HCT116 (cell line): ENCODE results near the gene ADD2. TPM values are rescaled to one million over a fixed set of nuclear protein-coding genes. Genes with fewer than 3 reads are reported as not detected.

Experiments
- ATAC-seq: fragments of 200-7000 bp; cut with Tn5 transposase; 2 replicates; pipeline ENCODE4 v1.9.1; 2020; ENCODE audit warnings: mild to moderate bottlenecking, moderate library complexity
- BruUV-seq: library from RNA; stranded (reverse); fragments of 400-500 nt; replicated peaks from 2 replicates; lab custom pipeline; 2021; lab: Mats Ljungman, UMichigan
- CTCF ChIA-PET: fragments of 300-600 bp; sonication (Branson Sonifier 250); formaldehyde crosslinking; loops from one replicate; lab custom pipeline; 2021; ENCODE audit warnings: antibody characterized with exemption; lab: Charles Lee
- POLR2A ChIA-PET: fragments of 300-600, 350-600 bp; sonication (Branson Sonifier 250); formaldehyde crosslinking; loops from one replicate; lab custom pipeline; 2021; ENCODE audit warnings: antibody characterized with exemption; lab: Charles Lee
- RAD21 ChIA-PET, 2 experiments: fragments of 300-600 bp; sonication (Branson Sonifier 250); formaldehyde crosslinking; loops; one replicate each; lab custom pipeline; 2023; ENCODE audit warnings: low total read pairs in 2 of 2; ENCODE audit not compliant: uncharacterized antibody in 2 of 2, unreplicated experiment in 2 of 2, low non-redundant PET in 1 of 2; lab: Charles Lee
- DNase-seq: peaks from one replicate; pipeline ENCODE4 v3.0.0-alpha.2; 2010; ENCODE audit warnings: low read depth, low spot score
- H2AFZ ChIP-seq: fragments of 200-600 bp; shearing (Covaris generic), sonication (generic); 2 replicates; pipeline ENCODE4 v1.6.1; 2017; ENCODE audit warnings: low read depth, mixed run types, mixed read lengths, antibody characterized with exemption, low read length; ENCODE audit not compliant: poor library complexity, severe bottlenecking
- H3K27ac ChIP-seq: 2 replicates; pipeline ENCODE4 v1.5.1; 2012; ENCODE audit warnings: low read depth, low read length
- H3K27me3 ChIP-seq: fragments of 200-600 bp; sonication (generic); 2 replicates; pipeline ENCODE4 v1.6.1; 2016; ENCODE audit warnings: mixed run types, low read length, mixed read lengths; ENCODE audit not compliant: insufficient read depth
- H3K36me3 ChIP-seq, 2 experiments: fragments of 200-500 bp in 1 of 2; fragments of 200-600 bp in 1 of 2; sonication (Bioruptor generic) in 1 of 2; sonication (generic) in 1 of 2; 2 replicates each; pipeline versions ENCODE4 v1.5.1 to v1.6.1; 2014 to 2016; ENCODE audit warnings: low read length in 2 of 2, inconsistent platforms in 1 of 2, mixed read lengths in 1 of 2, mixed run types in 1 of 2; ENCODE audit not compliant: insufficient read depth in 2 of 2, control insufficient read depth in 1 of 2
- H3K4me1 ChIP-seq, 2 experiments: fragments of 200-600 bp in 1 of 2; sonication (generic) in 1 of 2; 2 replicates each; pipeline versions ENCODE4 v1.5.1 to v1.6.1; 2012 to 2017; ENCODE audit warnings: low read length in 2 of 2, inconsistent platforms in 1 of 2, mild to moderate bottlenecking in 1 of 2, mixed read lengths in 1 of 2, mixed run types in 1 of 2, moderate library complexity in 1 of 2; ENCODE audit not compliant: insufficient read depth in 2 of 2, control insufficient read depth in 1 of 2
- H3K4me2 ChIP-seq: fragments of 200-600 bp; sonication (generic); 2 replicates; pipeline ENCODE4 v1.6.1; 2017; ENCODE audit warnings: mixed run types, low read length, mixed read lengths
- H3K4me3 ChIP-seq, 2 experiments: fragments of 200-600 bp in 1 of 2; sonication (generic) in 1 of 2; replicated peaks in 1 of 2; 2 replicates each; pipeline ENCODE4 v1.5.1; 2011 to 2016; ENCODE audit warnings: low read length in 2 of 2, control low read depth in 1 of 2, low read depth in 1 of 2, mild to moderate bottlenecking in 1 of 2, mixed read lengths in 1 of 2, mixed run types in 1 of 2
- H3K79me2 ChIP-seq: fragments of 200-600 bp; sonication (generic); 2 replicates; pipeline ENCODE4 v1.6.1; 2017; ENCODE audit warnings: mild to moderate bottlenecking, mixed run types, low read length, moderate library complexity, mixed read lengths; ENCODE audit not compliant: insufficient read depth
- H3K9ac ChIP-seq: fragments of 200-600 bp; sonication (generic); 2 replicates; pipeline ENCODE4 v1.6.1; 2016; ENCODE audit warnings: low read length, mixed read lengths
- H3K9me2 ChIP-seq: fragments of 200-600 bp; sonication (generic), shearing (Covaris generic); 2 replicates; pipeline ENCODE4 v1.6.1; 2017; ENCODE audit warnings: mixed run types, mild to moderate bottlenecking, moderate library complexity; ENCODE audit not compliant: insufficient read depth
- H3K9me3 ChIP-seq, 2 experiments: fragments of 200-500 bp in 1 of 2; fragments of 200-600 bp in 1 of 2; sonication (Bioruptor generic) in 1 of 2; sonication (generic) in 1 of 2; 2 replicates each; pipeline ENCODE4 v1.6.1; 2014 to 2017; ENCODE audit warnings: low read length in 2 of 2, mixed read lengths in 2 of 2, inconsistent platforms in 1 of 2, low read depth in 1 of 2, mild to moderate bottlenecking in 1 of 2, mixed run types in 1 of 2, moderate library complexity in 1 of 2; ENCODE audit not compliant: control insufficient read depth in 1 of 2, insufficient read depth in 1 of 2
- H4K20me1 ChIP-seq: fragments of 200-600 bp; sonication (generic), shearing (Covaris generic); 2 replicates; pipeline ENCODE4 v1.6.1; 2017; ENCODE audit warnings: mixed run types, mild to moderate bottlenecking, moderate library complexity; ENCODE audit not compliant: insufficient read depth
- CTCF ChIP-seq, 3 experiments: fragments of 200-600 bp in 1 of 3; sonication (generic) in 1 of 3; IDR thresholded peaks in 2 of 3; conservative IDR thresholded peaks in 1 of 3; 2 replicates each; pipeline ENCODE4 v1.5.1; 2012 to 2017; ENCODE audit warnings: low read depth in 2 of 3, low read length in 2 of 3, antibody characterized with exemption in 1 of 3, borderline replicate concordance in 1 of 3, control low read depth in 1 of 3, mild to moderate bottlenecking in 1 of 3, mixed read lengths in 1 of 3, mixed run types in 1 of 3, moderate library complexity in 1 of 3; ENCODE audit not compliant: insufficient read depth in 1 of 3
- JUND ChIP-seq: IDR thresholded peaks from 2 replicates; pipeline ENCODE4 v1.6.1; 2012
- MAX ChIP-seq: IDR thresholded peaks from 2 replicates; pipeline ENCODE4 v1.6.1; 2012
- RAD21 ChIP-seq: IDR thresholded peaks from 2 replicates; pipeline ENCODE4 v1.6.1; 2012; ENCODE audit warnings: low read depth, mild to moderate bottlenecking
- SP1 ChIP-seq: IDR thresholded peaks from 2 replicates; pipeline ENCODE4 v1.6.1; 2012; ENCODE audit warnings: low read depth
- intact Hi-C: fragments of 100-400 bp; cut with micrococcal nuclease; formaldehyde crosslinking; loops from 2 replicates; pipeline ENCODE4 v1.10.0; 2022
- total RNA-seq: library from RNA; stranded (reverse); gene quantifications from one replicate; pipeline ENCODE4 v1.2.1, GENCODE V29; 2021; ENCODE audit not compliant: unreplicated experiment

Gene ADD2
- total RNA-seq, 1 experiment from 2014 or later = 0.15 TPM

GRCh38 chr2:70645733-70646419, 122.1 kb downstream of the ADD2 start:
- POLR2A ChIA-PET = interaction anchor here (0.7 to 2.6 kb wide), 4 partner anchors 317 to 343 kb away, joined by 3 to 12 read pairs (median 3); partner anchors contain the start of gene FAM136A
- no peaks in the 10 kb centered on the region for H4K20me1 ChIP-seq
- no peaks in the 10 kb centered on the region for H3K36me3 ChIP-seq
- DNase-seq (no peak), ATAC-seq (peak; percentile 82)
- no peak overlapping the region for H3K27ac ChIP-seq
- RAD21 ChIA-PET = interaction anchor here (0.6 to 2.6 kb wide), 3 partner anchors 28 to 342 kb away, joined by 3 to 21 read pairs (median 3); no protein-coding TSS in a partner anchor
- no peak for TF ChIP-seq SP1
- TF ChIP-seq MAX = no peak
- no peak for TF ChIP-seq JUND
- peak; percentile 15 to 47 (median 38); a peak in 3 of 6 replicates for TF ChIP-seq CTCF (IDR thresholded peaks at IDR 0.05 in 2 of 3, conservative IDR thresholded peaks at IDR 0.05 in 1 of 3; ENCODE audit: borderline replicate concordance in 1 of 3, insufficient read depth in 1 of 3, low read depth in 2 of 3, low read length in 2 of 3)
- TF ChIP-seq RAD21 = peak; percentile 19; the same call in 1 of the 2 replicates
- BruUV-seq = no TSS peak
- H3K9me3 ChIP-seq = no peaks in the 10 kb centered on the region
- CTCF ChIA-PET = interaction anchor here (1.0 to 8.3 kb wide), 9 partner anchors 9 to 921 kb away, joined by 4 to 167 read pairs (median 6); partner anchors contain the start of genes FAM136A and SNRPG
- H3K4me1 ChIP-seq = peaks cover 0 to 3% of the 10 kb centered on the region in 2 experiments; a peak in 1 of 4 replicates
- H3K27me3 ChIP-seq = no peaks in the 10 kb centered on the region
- H3K9me2 ChIP-seq = no peaks in the 10 kb centered on the region
- no peaks in the 10 kb centered on the region for H3K79me2 ChIP-seq
- peak overlapping the region; percentile 19 for H2AFZ ChIP-seq
- H3K4me2 ChIP-seq = no peak overlapping the region
- H3K9ac ChIP-seq = no peak overlapping the region
- H3K4me3 ChIP-seq = no peak overlapping the region
- intact Hi-C loops = loop anchor here (5.0 kb wide), 1 partner anchor 734 kb away; no protein-coding TSS in a partner anchor
